Urinary bladder (tissue), 4 donors: Measurements from ENCODE around the gene ANKRD44. TPM values are rescaled to one million over a fixed set of nuclear protein-coding genes. Genes with fewer than 3 reads are reported as not detected.
A peak's percentile ranks its signal among the peaks of the same experiment; 100 is the strongest.
"Not testable (repeated sequence)": the region's sequence is repeated elsewhere in the genome, so short reads cannot be mapped to it uniquely, and the experiment has no call there.

ENCODE experiments used
- DNase-seq: peaks from one replicate; pipeline ENCODE4 v3.0.0-alpha.2; 2015; ENCODE audit errors: extremely low spot score
- H3K27ac ChIP-seq: one replicate; pipeline ENCODE4 v1.5.1; 2013; ENCODE audit warnings: low read depth, mild to moderate bottlenecking, moderate library complexity
- H3K36me3 ChIP-seq: one replicate; pipeline ENCODE4 v1.6.1; 2013; ENCODE audit warnings: mild to moderate bottlenecking, moderate library complexity; ENCODE audit not compliant: insufficient read depth
- H3K4me1 ChIP-seq: one replicate; pipeline ENCODE4 v1.6.1; 2013; ENCODE audit warnings: mild to moderate bottlenecking, moderate library complexity; ENCODE audit not compliant: insufficient read depth
- H3K4me3 ChIP-seq: one replicate; pipeline ENCODE4 v1.5.1; 2013; ENCODE audit warnings: low read depth, low read length
- WGBS: extraction: QIAGEN DNeasy Blood & Tissue Kit; methylation state at CpG from one replicate; pipeline ENCODE4 v1.1.7; 2013; 5-methylcytosine and 5-hydroxymethylcytosine counted together
- polyA plus RNA-seq: library from polyadenylated mRNA; stranded (reverse); fragments of 200-250 nt; gene quantifications from one replicate; pipeline ENCODE4 v1.2.3, GENCODE V29; 2013
- total RNA-seq: library from RNA; depleted of rRNA; stranded (reverse); fragments of >200 nt; gene quantifications from one replicate; pipeline ENCODE4 v1.2.3, GENCODE V29; 2014
- donor health status: healthy with polysubstance abuse.
- donor health status: healthy.

Gene ANKRD44
- total RNA-seq (39.4 TPM), polyA plus RNA-seq (17.5 TPM)

GRCh38 chr2:197310271-197310985 is at the start of gene ANKRD44:
Gene ANKRD44 (minus strand): TSS chr2:197310780. CDS start chr2:197310604, 176 bp downstream.
- no peaks in the 10 kb centered on the region for H3K4me1 ChIP-seq
- DNase-seq: no peak
- H3K36me3 ChIP-seq: no peaks in the 10 kb centered on the region
- peak within 1 kb of the TSS; percentile 90 for H3K4me3 ChIP-seq
- H3K27ac ChIP-seq: peak within 1 kb of the TSS; percentile 68
- under 1% methylated on average over 102 of the region's 102 CpGs for WGBS

- DNase-seq: no peak
- 94% methylated on average over 1 of the region's 1 CpG for WGBS
- Histone ChIP-seq H3K4me1 (no peaks in the 10 kb centered on the region), H3K27ac (no peak overlapping the region), H3K36me3 (no peaks in the 10 kb centered on the region), H3K4me3 (no peak overlapping the region)
These were observed 49.3 kb upstream of the ANKRD44 start for GRCh38 chr2:197359859-197360258.

- 33% methylated on average over 2 of the region's 2 CpGs for WGBS
- no peaks in the 10 kb centered on the region for H3K4me1 ChIP-seq
- no peak for DNase-seq
These were observed 48.4 kb upstream of the ANKRD44 start for GRCh38 chr2:197358931-197359330.

GRCh38 chr2:197357986-197358385 is 47.4 kb upstream of the ANKRD44 start:
- H3K4me3 ChIP-seq: no peak overlapping the region
- no peak overlapping the region for H3K27ac ChIP-seq
- H3K36me3 ChIP-seq: no peaks in the 10 kb centered on the region
- 84% methylated on average over 1 of the region's 1 CpG for WGBS
- DNase-seq: no peak
- H3K4me1 ChIP-seq: no peaks in the 10 kb centered on the region

More at GRCh38 chr2:197358931-197359330, 48.4 kb upstream of the ANKRD44 start:
- Histone ChIP-seq H3K27ac (no peak overlapping the region), H3K4me3 (no peak overlapping the region), H3K36me3 (no peaks in the 10 kb centered on the region)

GRCh38 chr2:197356136-197356535 is 45.6 kb upstream of the ANKRD44 start:
- Histone ChIP-seq H3K36me3 (no peaks in the 10 kb centered on the region), H3K4me3 (no peak overlapping the region), H3K4me1 (no peaks in the 10 kb centered on the region), H3K27ac (no peak overlapping the region)
- WGBS: 78% methylated on average over 5 of the region's 5 CpGs
- DNase-seq: no peak

GRCh38 chr2:197354169-197354558 is 43.6 kb upstream of the ANKRD44 start:
- DNase-seq: no peak
- Histone ChIP-seq H3K27ac (no peak overlapping the region), H3K36me3 (no peaks in the 10 kb centered on the region), H3K4me3 (no peak overlapping the region), H3K4me1 (no peaks in the 10 kb centered on the region)
- 94% methylated on average over 4 of the region's 4 CpGs for WGBS

- no peaks in the 10 kb centered on the region for H3K36me3 ChIP-seq
- no peak overlapping the region for H3K27ac ChIP-seq
- no peak for DNase-seq
- H3K4me3 ChIP-seq: no peak overlapping the region
- 81% methylated on average over 3 of the region's 3 CpGs for WGBS
- H3K4me1 ChIP-seq: no peaks in the 10 kb centered on the region
These were observed 43.0 kb upstream of the ANKRD44 start for GRCh38 chr2:197353393-197354168.

GRCh38 chr2:197349699-197350098 is 39.1 kb upstream of the ANKRD44 start:
- 93% methylated on average over 2 of the region's 2 CpGs for WGBS
- Histone ChIP-seq H3K4me3 (no peak overlapping the region), H3K36me3 (no peaks in the 10 kb centered on the region), H3K27ac (no peak overlapping the region), H3K4me1 (no peaks in the 10 kb centered on the region)
- no peak for DNase-seq

GRCh38 chr2:197348721-197349360 is 38.3 kb upstream of the ANKRD44 start:
- 67% methylated on average over 5 of the region's 5 CpGs for WGBS
- Histone ChIP-seq H3K4me1 (no peaks in the 10 kb centered on the region), H3K4me3 (no peak overlapping the region), H3K27ac (no peak overlapping the region), H3K36me3 (no peaks in the 10 kb centered on the region)
- no peak for DNase-seq

- no peak overlapping the region for H3K4me3 ChIP-seq
- H3K4me1 ChIP-seq: no peaks in the 10 kb centered on the region
- no peaks in the 10 kb centered on the region for H3K36me3 ChIP-seq
- WGBS: 90% methylated on average over 5 of the region's 5 CpGs
- H3K27ac ChIP-seq: no peak overlapping the region
- DNase-seq: no peak
These were observed 35.3 kb upstream of the ANKRD44 start for GRCh38 chr2:197345846-197346370.

GRCh38 chr2:197343968-197344367 is 33.4 kb upstream of the ANKRD44 start:
- DNase-seq: not testable (repeated sequence)

GRCh38 chr2:197340591-197340990 is 30.0 kb upstream of the ANKRD44 start:
- no peak for DNase-seq

More at GRCh38 chr2:197343968-197344367, 33.4 kb upstream of the ANKRD44 start:
- not testable (repeated sequence) for H3K36me3 ChIP-seq, H3K27ac ChIP-seq, H3K4me3 ChIP-seq, H3K4me1 ChIP-seq
- WGBS: 73% methylated on average over 5 of the region's 5 CpGs

GRCh38 chr2:197339496-197340220 is 29.1 kb upstream of the ANKRD44 start:
- H3K4me1 ChIP-seq: no peaks in the 10 kb centered on the region
- no peaks in the 10 kb centered on the region for H3K36me3 ChIP-seq
- no peak overlapping the region for H3K4me3 ChIP-seq
- no peak for DNase-seq
- no peak overlapping the region for H3K27ac ChIP-seq
- 65% methylated on average over 7 of the region's 7 CpGs for WGBS

More at GRCh38 chr2:197340591-197340990, 30.0 kb upstream of the ANKRD44 start:
- Histone ChIP-seq H3K4me1 (no peaks in the 10 kb centered on the region), H3K4me3 (no peak overlapping the region), H3K36me3 (no peaks in the 10 kb centered on the region), H3K27ac (no peak overlapping the region)
- 92% methylated on average over 5 of the region's 5 CpGs for WGBS
